Measurements from ENCODE around the gene C12orf43.

C12orf43 gene

DNA sequence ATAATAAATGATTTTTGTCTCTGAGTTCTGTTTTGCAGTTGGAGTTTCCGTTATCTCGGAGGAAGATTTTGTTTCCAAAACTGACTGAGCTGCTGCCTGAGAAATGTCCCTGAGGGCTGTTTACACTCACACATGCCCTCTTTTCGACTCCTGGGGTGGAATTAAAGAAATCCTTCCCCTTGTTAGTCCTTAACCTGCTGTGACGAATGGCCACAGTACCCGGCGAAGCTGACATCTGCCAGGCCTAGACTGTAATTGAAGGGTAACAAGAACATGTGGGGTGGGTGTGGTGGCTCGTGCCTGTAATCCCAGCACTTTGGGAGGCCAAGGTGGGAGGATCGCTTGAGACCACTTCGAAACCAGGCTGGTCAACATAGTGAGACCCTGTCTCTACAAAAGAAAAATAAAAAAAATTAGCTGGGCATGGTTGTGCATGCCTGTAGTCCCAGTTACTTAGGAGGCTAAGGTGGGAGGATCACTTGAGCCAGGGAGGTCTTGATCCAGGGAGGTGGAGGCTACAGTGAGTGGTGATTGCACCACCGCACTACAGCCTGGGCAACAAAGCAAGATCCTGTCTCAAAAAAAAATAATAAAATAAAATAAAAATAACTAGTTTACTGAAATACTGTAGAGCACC lies 14.4 kb upstream of the C12orf43 start:
- DNase-seq (ENCODE audit: low read depth), result no peak

DNA sequence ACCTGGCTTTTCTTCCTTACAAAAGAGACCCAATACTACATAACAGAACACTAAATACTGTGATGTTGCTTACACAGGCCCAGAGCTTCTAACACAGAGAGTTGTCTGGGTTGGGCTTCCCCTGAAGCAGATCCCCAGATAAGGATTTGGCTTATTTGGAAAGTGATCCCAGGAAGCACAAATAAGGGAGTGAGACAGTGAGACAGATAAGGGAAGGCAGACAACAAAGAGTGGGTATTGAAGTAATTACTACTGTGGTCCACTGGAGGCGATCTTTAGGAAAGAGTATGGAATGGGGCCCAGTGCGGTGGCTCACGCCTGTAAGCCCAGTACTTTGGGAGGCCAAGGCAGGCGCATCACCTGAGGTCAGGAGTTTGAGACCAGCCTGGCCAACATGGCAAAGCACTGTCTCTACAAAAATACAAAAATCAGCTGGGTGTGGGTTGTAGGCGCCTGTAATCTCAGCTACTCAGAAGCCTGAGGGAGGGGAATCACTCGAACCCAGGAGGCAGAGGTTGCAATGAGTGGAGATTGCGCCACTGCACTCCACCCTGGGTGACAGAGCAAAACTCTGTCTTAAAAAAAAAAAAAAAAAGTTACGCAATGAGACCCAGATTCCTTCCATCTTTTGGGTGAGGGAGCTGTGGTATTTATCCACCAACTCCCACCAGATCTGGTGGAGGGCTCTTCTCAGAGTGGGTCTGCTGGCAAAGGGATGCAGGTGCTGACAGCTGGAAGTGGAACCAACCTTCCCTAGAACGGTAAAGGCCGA lies 10.2 kb upstream of the C12orf43 start:
- no peak for DNase-seq (ENCODE audit: low read depth)

DNA sequence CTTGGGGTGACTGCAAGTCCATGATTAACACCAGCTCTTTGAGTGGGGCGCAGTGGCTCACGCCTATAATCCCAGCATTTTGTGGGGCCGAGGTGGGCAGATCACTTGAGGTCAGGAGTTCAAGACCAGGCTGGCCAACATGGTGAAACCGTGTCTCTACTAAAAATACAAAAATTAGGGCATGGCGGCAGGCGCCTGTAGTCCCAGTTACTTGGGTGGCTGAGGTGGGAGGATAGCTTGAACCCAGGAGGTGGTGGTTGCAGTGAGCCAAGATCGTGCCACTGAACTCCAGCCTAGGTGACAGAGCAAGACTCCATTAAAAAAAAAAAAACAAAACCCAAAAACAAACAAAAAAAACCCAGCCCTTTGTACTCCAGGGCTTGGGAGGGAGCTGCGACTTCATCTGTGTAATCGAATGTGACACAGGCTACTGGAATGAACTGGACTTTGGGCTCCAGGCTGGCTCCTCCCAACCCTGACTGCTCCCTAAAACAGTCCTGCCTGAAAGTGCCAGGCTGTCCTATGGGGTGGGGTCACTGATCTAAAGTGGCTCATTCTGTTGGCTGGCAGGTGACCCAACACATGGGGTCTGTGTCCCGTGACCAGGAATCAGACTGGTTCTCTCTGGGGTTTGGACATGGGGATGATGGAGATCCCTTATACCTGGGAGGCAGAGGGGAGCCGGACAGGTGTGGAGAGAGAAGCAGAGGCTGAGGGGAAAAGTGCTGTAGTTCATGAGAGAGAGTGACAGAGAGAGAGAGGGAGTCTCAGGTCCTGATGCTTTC lies 9.3 kb upstream of the C12orf43 start:
- no peak for DNase-seq (ENCODE audit: low read depth)

DNA sequence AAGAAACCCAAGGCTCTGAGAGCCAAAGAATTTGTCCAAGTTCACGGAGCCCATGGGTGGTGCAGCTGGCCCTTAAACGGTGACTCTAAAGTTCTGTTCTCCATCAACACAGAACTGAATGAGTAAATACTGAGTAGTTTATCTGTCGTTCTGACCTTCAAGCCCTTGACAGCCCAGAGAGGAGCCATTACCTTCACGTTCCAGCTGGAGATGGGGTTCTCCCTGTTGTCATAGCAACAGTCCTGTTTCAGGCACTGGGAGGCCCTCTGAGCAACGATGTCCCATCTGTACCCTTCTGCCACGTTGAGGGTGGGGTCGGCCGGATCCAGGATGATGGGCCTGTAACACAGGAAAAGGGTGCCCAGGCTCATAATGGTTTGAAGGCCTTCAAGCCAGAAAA lies 7.5 kb upstream of the C12orf43 start:
- DNase-seq (ENCODE audit: low read depth), result no peak

DNA sequence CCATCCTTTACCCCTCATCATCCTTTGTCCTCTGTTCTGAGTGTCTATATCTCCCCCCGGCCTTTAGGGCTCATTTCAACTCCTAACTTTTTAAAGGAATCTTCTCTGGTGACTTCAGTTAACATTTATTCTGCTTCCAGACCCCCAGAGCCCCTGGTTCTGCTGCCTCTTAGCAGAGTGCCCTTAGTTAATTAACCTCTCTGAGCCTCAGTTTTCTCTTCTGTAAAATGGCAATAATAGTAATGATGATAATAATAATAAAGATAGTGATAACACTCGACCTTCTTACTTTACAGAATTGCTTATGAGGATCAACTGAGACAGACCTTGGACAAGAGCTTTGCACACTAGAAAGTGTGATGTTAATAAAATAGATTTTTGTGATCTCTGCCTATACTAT lies 6.4 kb upstream of the C12orf43 start:
- DNase-seq (ENCODE audit: low read depth), result no peak

DNA sequence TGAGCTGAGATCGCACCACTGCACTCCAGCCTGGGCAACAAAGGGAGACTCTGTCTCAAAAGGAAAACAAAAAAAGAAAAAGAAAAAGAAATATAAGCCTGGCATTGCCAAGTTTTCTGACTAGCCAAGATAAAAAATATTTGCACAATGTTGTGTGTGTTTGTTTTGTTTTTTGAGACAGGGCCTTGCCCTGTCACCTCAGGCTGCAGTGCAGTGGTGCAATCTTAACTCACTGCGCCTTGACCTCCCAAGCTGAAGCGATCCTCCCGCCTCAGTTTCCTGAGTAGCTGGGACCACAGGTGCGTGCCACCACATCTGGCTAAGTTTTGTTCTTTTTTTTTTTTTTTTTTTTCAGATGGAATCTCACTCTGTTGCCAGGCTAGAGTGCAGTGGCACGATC lies 5.5 kb upstream of the C12orf43 start:
- DNase-seq (ENCODE audit: low read depth), result no peak

DNA sequence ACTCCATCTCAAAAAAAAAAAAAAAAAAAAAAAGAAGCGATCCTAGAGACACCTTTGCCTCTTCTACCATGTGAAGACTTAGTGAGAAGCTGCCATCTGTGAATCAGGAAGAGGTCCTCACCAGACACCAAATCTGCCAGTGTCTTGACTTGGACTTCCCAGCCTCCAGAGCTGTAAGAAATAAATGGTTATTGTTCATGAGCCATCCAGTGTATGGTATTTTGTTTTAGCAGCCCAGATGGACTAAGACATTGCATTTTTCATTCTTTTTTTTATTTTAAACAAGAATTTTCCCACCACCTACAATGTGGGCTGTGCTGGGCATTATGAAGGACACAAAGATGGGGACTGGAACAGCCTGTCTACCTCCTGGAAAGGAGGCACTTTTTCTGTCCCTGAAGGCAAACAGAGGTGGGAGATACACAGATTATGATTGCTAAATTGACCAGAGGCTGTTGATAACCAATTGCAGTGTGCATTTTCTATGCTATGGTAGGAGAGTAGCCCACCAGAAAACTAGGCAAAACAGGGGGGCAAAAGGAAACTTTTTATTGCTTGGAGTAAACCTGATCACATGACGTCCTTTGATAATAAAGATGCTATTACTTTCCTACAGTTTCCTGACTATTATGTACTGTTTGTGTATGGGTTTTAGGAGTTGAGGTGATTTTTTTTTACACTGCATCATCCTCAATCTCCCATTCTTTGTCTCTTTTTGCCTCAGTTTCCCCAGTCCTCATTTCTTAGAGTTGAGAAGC lies 2.8 kb upstream of the C12orf43 start:
- DNase-seq (ENCODE audit: low read depth), result no peak

DNA sequence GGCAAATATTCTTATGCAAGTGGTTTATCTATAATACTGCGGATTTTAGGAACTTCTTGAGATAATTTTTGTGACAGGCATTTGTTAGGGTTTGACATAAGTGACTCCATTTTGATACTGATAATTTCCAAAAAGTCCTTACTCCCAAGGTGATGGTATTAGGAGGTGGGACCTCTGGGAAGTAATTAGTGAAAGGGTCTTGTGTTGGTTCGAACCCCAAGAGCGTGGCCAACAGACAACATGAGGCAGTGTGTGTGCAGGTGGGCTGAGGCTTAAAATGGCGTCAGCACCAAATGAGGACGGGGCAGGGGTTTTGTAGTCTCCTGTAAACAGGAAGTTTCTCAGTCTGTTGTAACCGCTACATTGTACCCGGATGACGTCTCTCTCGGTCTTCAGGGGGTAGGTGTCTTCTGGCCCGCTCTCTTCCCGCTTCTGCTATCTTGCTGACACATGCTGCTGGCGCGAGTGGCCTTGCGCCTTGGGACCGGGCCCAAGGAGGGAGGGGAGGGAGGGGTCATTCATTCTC lies 1.7 kb upstream of the C12orf43 start:
- DNase-seq (ENCODE audit: low read depth), result no peak

DNA sequence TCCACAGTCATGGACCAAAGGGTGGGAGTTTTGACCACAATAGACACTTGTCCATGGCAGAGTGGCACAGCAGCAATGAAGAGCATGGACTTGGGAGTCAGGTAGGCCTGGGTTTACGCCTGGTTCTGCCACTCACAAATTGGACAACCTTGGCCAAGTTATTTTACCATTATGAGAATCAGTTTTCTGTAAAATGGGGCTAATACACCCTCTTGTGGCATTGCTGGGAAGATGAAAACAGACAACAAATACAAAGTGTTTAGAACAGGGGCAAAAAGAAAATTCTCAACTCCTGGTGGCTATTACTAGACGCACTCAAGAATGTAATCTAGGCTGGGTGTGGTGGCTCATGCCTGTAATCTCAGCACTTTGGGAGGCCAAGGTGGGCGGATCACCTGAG lies 2.6 kb downstream of the C12orf43 start:
- no peak for DNase-seq (ENCODE audit: low read depth)

DNA sequence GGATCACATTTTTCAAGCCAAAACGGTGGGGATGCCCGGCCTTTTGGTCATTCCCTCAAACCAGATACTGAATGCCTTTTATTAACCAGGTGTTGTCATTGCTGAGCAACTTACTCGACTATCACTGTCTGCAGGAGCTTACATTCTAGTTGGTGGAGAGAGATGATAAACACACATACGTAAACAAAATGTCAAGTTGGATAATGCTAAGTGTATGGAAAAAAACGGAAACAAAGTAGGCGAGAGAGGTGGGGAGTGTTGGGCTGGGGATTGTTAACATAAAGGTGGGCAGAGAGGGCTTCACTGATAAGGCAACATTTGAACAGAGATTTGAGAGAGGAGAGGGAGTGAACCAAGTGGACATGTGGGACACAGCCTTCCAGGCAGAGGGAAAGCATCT lies 4.5 kb downstream of the C12orf43 start:
- no peak for DNase-seq (ENCODE audit: low read depth)

DNA sequence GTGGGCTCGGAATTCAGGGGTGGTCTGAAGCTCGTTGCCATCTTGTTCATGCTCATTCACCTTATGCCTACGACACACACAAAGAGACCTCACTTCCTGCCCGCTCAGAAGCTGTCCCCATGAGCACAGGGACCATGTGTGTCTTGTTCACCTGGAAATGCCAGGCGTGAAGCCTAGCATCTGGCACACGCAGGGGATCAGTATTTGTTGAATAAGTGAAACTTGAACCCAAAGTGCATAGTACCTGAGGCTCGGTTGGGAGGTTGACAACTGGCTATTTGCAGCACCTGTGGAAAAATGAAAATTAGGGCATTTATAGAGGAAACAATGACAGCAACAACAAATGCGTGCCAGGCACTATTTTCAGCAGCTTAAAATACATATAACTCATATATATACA lies 5.4 kb downstream of the C12orf43 start:
- no peak for DNase-seq (ENCODE audit: low read depth)

DNA sequence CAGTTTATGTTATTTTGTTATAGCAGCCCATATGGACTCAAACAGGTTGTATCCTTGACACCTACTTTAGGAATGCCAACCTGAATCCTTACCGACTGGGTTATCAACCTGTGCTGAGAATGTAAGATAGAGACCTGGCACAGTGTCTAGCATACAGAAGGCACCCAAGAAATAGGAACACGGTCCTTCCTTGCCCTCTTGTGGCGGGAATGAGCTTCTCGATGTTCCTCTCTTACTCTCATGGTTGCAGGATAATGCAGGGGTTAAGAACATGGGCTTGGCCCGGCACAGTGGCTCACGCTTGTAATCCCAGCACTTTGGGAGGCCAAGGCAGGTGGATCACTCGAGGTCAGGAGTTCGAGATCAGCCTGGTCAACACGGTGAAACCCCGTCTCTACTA lies 6.5 kb downstream of the C12orf43 start:
- no peak for DNase-seq (ENCODE audit: low read depth)

DNA sequence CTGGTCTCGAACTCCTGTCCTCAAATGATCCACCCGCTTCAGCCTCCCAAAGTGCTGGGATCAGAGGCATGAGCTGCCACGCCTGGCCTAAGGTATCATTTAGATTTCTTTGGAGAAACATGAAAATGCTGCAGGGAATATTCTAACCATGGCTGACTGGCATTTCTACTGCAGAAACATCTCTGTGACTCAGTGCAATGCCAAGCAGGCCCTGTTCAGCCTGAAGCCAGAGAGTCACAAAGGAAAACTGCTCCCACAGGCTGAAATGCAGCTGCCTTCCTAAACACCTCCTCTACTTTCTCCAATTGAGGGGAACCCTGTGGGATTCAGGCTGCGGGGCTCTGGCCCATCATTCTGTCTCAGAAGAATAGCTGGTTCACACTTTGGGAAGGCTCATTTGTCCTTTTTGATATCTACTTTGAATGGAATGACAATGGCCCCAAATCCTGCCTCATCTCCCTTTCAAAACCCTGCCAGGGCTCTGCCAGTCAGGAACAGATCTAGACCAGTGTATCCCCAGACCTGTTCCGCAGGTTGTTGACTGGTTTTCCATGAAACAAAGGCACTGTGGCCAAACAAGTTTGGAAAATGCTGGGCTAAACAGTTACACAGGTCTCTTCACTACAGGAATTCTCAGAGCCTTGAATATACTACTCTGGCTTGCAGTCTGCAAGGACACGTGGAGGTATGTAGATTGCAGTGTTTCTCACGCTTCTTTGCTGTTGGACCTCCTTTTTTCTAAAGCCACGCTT lies 7.8 kb downstream of the C12orf43 start:
- no peak for DNase-seq (ENCODE audit: low read depth)

DNA sequence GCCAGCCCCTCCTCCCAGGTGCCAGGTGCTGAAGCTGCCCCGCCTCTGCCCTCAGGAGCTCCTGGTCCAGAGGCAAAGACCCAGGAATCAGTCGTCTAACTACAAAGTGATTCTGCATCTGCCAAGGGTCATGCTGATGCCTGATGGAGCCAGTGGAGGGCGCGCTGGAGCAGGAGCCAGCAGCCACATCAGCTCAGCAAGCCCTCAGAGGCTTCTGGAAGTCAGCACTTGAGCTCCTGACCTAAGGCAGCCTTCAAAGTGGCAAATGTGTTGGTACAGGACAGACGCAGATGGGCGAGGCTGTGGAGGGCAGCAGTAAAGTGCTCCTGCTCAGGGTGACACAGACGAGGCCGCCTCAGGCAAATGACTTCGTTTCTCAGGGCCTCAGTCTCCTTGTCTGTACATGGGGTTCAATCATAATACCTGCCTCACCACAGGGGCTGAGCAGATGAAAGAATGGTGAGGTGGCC lies 10.9 kb downstream of the C12orf43 start:
- no peak for DNase-seq (ENCODE audit: low read depth)

DNA sequence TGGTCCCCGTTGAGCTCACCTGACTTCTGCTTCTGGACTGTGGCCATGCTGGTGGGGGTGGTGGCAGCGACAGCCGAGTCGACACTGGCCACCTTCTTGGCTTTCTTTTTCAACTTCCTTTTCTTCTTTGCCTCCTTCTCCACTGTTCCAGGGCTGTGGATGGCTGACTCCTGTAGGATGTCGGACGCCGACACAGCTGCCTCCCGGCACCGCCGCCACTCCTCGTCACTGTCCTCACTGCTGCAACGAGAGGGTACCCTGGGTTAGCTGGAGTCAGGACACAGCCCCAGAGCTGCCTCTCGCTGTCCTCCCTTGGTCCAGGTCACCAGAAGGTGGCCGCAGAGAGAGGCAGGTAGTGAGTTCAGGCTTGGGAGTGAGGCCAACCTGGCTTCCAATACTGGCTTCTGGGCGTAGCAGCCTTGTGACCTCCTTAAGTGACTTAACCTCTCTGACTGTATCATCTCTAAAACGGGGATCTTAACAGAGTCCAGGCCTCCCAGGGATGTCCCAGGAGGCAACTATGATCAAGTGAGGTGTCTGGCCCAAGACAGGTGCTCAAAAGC lies 12.0 kb downstream of the C12orf43 start:
- no peak for DNase-seq (ENCODE audit: low read depth)

DNA sequence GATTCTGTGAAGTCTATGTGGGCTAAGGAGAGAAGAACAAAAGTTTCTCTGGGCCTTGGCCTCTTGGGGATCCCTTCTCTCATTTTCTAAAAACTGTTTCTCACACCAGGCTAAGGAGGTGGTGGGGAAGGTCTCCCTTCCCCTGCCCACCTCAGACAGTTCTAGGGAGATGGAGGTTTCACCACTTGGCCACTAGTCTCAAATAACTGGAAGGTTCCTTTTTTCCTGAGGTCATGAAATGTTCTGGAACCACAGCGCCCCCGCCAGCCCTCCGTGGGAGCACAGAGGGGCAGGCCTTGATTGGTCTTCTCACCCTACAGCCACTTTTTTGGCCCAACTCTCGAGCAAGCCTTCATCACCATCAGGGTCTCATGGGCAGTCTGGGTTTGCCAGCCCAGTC lies 12.6 kb downstream of the C12orf43 start:
- no peak for DNase-seq (ENCODE audit: low read depth)

DNA sequence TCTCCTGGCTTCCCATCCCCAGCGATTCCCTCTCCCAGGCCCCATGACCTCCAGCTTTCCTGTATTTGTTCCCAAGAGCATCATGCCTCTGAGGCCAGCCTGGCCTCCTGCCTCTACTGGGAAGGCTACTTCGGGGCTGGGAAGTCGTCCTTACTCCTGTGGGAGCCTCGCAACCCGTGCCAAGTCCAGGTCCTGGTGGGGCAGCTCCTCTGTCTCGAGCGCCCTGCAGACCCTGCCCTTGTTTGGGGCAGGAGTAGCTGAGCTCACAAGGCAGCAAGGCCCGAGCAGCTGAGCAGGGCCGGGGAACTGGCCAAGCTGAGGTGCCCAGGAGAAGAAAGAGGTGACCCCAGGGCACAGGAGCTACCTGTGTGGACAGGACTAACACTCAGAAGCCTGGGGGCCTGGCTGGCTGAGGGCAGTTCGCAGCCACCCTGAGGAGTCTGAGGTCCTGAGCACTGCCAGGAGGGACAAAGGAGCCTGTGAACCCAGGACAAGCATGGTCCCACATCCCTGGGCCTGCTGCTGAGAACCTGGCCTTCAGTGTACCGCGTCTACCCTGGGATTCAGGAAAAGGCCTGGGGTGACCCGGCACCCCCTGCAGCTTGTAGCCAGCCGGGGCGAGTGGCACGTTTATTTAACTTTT lies 14.3 kb downstream of the C12orf43 start:
- DNase-seq (ENCODE audit: low read depth), result no peak

DNA sequence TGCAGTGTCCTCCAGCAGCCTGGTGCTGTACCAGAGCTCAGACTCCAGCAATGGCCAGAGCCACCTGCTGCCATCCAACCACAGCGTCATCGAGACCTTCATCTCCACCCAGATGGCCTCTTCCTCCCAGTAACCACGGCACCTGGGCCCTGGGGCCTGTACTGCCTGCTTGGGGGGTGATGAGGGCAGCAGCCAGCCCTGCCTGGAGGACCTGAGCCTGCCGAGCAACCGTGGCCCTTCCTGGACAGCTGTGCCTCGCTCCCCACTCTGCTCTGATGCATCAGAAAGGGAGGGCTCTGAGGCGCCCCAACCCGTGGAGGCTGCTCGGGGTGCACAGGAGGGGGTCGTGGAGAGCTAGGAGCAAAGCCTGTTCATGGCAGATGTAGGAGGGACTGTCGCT lies 15.2 kb downstream of the C12orf43 start:
- DNase-seq (ENCODE audit: low read depth), result no peak

DNA sequence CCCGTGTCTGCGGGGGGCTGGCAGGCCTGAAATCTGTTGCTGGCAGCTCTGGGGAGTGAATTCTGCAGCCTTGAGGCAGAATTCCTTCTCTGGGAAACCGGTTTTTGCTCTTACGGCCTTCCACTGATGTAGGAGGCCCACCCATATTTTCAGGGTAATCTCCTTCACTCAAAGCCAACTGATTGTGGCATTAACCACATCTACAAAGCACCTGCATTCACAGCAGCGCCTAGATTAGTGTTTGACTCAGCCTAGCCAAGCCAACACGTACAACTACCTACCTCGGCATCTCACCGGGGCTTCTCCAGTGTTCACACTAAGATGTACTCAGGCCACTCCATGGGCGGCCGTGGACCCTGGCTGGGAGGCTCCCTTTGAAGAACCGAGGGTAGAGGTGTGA lies 15.8 kb downstream of the C12orf43 start:
- no peak for DNase-seq (ENCODE audit: low read depth)

All from activated T-helper 1 cell treated with Interleukin-2 at 50 U/mL for 16 hours (primary cell).